ENCODE measurements around the gene FOXB1.

DNA sequence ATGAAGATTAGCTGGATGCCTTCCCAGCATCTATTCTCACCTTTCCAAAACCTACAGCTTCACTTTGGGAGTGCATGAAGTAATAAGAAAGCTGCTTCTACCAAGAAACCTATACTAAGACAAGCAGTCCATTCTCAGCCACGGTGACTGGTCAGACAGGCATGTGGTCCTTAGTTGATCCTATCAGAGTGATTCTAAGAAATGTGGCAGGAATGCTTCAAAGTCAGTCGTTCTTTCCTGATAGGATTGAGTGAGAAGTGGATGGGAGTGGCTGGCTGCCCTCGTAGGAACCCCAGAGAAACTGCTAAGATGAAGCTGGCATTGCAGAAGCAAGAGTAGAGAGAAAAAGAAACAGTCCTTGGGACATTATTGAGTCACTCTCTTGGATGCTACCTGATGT is 16.6 kb downstream of the FOXB1 start:
- TF ChIP-seq NR2C1 (IDR thresholded peaks at IDR 0.05) (no peak), NR2C1 (tag; IDR thresholded peaks at IDR 0.05) (no peak), HDGF (IDR thresholded peaks at IDR 0.05) (no peak), TBP (optimal IDR thresholded peaks at IDR 0.05; ENCODE audit: low read depth, low read length) (no peak), SREBF1 (IDR thresholded peaks at IDR 0.05; ENCODE audit: borderline replicate concordance, low read depth, low read length) (no peak), TBL1XR1 (IDR thresholded peaks at IDR 0.05; ENCODE audit: low read length in 2 of 2) (no peak), ZFX (CRISPR knock-in tag; IDR thresholded peaks at IDR 0.05) (no peak), NRF1 (conservative IDR thresholded peaks at IDR 0.05 in 1 of 2, IDR thresholded peaks at IDR 0.05 in 1 of 2) (no peak)
- TF ChIP-seq, protein P1, sequence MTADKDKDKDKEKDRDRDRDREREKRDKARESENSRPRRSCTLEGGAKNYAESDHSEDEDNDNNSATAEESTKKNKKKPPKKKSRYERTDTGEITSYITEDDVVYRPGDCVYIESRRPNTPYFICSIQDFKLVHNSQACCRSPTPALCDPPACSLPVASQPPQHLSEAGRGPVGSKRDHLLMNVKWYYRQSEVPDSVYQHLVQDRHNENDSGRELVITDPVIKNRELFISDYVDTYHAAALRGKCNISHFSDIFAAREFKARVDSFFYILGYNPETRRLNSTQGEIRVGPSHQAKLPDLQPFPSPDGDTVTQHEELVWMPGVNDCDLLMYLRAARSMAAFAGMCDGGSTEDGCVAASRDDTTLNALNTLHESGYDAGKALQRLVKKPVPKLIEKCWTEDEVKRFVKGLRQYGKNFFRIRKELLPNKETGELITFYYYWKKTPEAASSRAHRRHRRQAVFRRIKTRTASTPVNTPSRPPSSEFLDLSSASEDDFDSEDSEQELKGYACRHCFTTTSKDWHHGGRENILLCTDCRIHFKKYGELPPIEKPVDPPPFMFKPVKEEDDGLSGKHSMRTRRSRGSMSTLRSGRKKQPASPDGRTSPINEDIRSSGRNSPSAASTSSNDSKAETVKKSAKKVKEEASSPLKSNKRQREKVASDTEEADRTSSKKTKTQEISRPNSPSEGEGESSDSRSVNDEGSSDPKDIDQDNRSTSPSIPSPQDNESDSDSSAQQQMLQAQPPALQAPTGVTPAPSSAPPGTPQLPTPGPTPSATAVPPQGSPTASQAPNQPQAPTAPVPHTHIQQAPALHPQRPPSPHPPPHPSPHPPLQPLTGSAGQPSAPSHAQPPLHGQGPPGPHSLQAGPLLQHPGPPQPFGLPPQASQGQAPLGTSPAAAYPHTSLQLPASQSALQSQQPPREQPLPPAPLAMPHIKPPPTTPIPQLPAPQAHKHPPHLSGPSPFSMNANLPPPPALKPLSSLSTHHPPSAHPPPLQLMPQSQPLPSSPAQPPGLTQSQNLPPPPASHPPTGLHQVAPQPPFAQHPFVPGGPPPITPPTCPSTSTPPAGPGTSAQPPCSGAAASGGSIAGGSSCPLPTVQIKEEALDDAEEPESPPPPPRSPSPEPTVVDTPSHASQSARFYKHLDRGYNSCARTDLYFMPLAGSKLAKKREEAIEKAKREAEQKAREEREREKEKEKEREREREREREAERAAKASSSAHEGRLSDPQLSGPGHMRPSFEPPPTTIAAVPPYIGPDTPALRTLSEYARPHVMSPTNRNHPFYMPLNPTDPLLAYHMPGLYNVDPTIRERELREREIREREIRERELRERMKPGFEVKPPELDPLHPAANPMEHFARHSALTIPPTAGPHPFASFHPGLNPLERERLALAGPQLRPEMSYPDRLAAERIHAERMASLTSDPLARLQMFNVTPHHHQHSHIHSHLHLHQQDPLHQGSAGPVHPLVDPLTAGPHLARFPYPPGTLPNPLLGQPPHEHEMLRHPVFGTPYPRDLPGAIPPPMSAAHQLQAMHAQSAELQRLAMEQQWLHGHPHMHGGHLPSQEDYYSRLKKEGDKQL (CRISPR knock-in tag; IDR thresholded peaks at IDR 0.05; ENCODE audit: borderline replicate concordance), result no peak
- TF ChIP-seq, protein P2, sequence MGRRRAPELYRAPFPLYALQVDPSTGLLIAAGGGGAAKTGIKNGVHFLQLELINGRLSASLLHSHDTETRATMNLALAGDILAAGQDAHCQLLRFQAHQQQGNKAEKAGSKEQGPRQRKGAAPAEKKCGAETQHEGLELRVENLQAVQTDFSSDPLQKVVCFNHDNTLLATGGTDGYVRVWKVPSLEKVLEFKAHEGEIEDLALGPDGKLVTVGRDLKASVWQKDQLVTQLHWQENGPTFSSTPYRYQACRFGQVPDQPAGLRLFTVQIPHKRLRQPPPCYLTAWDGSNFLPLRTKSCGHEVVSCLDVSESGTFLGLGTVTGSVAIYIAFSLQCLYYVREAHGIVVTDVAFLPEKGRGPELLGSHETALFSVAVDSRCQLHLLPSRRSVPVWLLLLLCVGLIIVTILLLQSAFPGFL (CRISPR knock-in tag; IDR thresholded peaks at IDR 0.05), result no peak
- TF ChIP-seq, protein P3, sequence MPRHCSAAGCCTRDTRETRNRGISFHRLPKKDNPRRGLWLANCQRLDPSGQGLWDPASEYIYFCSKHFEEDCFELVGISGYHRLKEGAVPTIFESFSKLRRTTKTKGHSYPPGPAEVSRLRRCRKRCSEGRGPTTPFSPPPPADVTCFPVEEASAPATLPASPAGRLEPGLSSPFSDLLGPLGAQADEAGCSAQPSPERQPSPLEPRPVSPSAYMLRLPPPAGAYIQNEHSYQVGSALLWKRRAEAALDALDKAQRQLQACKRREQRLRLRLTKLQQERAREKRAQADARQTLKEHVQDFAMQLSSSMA (CRISPR knock-in tag; IDR thresholded peaks at IDR 0.05), result no peak
